Neural progenitor cell (in vitro differentiated cells): ENCODE data around the gene EIF1. TPM values are rescaled to one million over a fixed set of nuclear protein-coding genes. Genes with fewer than 3 reads are reported as not detected.
A peak's percentile ranks its signal among the peaks of the same experiment; 100 is the strongest.

Experiments used
- DNase-seq: peaks from one replicate; pipeline ENCODE4 v3.0.0-alpha.2; 2016; ENCODE audit warnings: low spot score
- H2AFZ ChIP-seq: fragments of 200-600 bp; sonication (generic); replicated peaks from 2 replicates; pipeline ENCODE4 v1.6.1; 2016; ENCODE audit warnings: antibody characterized with exemption
- H3F3A ChIP-seq: fragments of 200-600 bp; sonication (generic); 2 replicates; pipeline ENCODE4 v1.6.1; 2016; ENCODE audit warnings: antibody characterized with exemption, low read depth
- H3K27ac ChIP-seq: fragments of 200-600 bp; sonication (generic); 2 replicates; pipeline ENCODE4 v1.5.1; 2016; ENCODE audit warnings: mild to moderate bottlenecking
- H3K27me3 ChIP-seq: fragments of 200-600 bp; sonication (generic); 2 replicates; pipeline ENCODE4 v1.6.1; 2016; ENCODE audit warnings: mild to moderate bottlenecking, moderate library complexity
- H3K36me3 ChIP-seq: fragments of 200-600 bp; sonication (generic); 2 replicates; pipeline ENCODE4 v1.5.1; 2016
- H3K4me1 ChIP-seq: fragments of 200-600 bp; sonication (generic); 2 replicates; pipeline ENCODE4 v1.6.1; 2016; ENCODE audit warnings: mixed run types
- H3K4me2 ChIP-seq: fragments of 200-600 bp; sonication (generic); 2 replicates; pipeline ENCODE4 v1.6.1; 2016
- H3K4me3 ChIP-seq: fragments of 200-600 bp; sonication (generic); 2 replicates; pipeline ENCODE4 v1.5.1; 2016
- H3K79me2 ChIP-seq: fragments of 200-600 bp; sonication (generic); 2 replicates; pipeline ENCODE4 v1.6.1; 2016; ENCODE audit warnings: low read depth
- H3K9ac ChIP-seq: fragments of 200-600 bp; sonication (generic); 2 replicates; pipeline ENCODE4 v1.6.1; 2016
- H3K9me3 ChIP-seq: fragments of 200-600 bp; sonication (generic); 2 replicates; pipeline ENCODE4 v1.5.1; 2016; ENCODE audit warnings: low read depth
- H4K20me1 ChIP-seq: fragments of 200-600 bp; sonication (generic); 2 replicates; pipeline ENCODE4 v1.6.1; 2016; ENCODE audit warnings: low read depth
- H3K27ac Mint-ChIP-seq: 3 replicates; pipeline ENCODE4 v1.8.0; 2021; ENCODE audit warnings: mixed read lengths
- H3K27me3 Mint-ChIP-seq: 2 replicates; pipeline ENCODE4 v1.8.0; 2022; ENCODE audit warnings: low read depth, mild to moderate bottlenecking, inconsistent platforms, moderate library complexity, mixed read lengths; ENCODE audit not compliant: insufficient read depth
- H3K36me3 Mint-ChIP-seq: 3 replicates; pipeline ENCODE4 v1.8.0; 2021; ENCODE audit warnings: mixed read lengths
- H3K4me1 Mint-ChIP-seq: 3 replicates; pipeline ENCODE4 v1.8.0; 2021; ENCODE audit warnings: mixed read lengths
- H3K4me3 Mint-ChIP-seq: 3 replicates; pipeline ENCODE4 v1.8.0; 2021; ENCODE audit warnings: mild to moderate bottlenecking, moderate library complexity, mixed read lengths
- H3K9me3 Mint-ChIP-seq: 3 replicates; pipeline ENCODE4 v1.8.0; 2020; ENCODE audit warnings: mixed read lengths
- CTCF ChIP-seq: fragments of 200-600 bp; sonication (generic); IDR thresholded peaks from 2 replicates; pipeline ENCODE4 v1.5.1; 2017; ENCODE audit warnings: antibody characterized with exemption, mild to moderate bottlenecking
- EZH2 ChIP-seq: fragments of 200-600 bp; sonication (generic); IDR thresholded peaks from 2 replicates; pipeline ENCODE4 v1.6.1; 2017; ENCODE audit warnings: antibody characterized with exemption, mild to moderate bottlenecking, moderate library complexity
- EZH2phosphoT487 ChIP-seq: fragments of 200-600 bp; sonication (generic); IDR thresholded peaks from 2 replicates; pipeline ENCODE4 v1.6.1; 2017; ENCODE audit warnings: antibody characterized with exemption
- total RNA-seq: library from RNA; depleted of rRNA; stranded (reverse); fragments of >200 nt; gene quantifications from 2 replicates; pipeline ENCODE4 v1.2.3, GENCODE V29; 2015; ENCODE audit warnings: low replicate concordance

Gene EIF1
- total RNA-seq, 1 donor from 2014 or later: 91.4 TPM

DNA sequence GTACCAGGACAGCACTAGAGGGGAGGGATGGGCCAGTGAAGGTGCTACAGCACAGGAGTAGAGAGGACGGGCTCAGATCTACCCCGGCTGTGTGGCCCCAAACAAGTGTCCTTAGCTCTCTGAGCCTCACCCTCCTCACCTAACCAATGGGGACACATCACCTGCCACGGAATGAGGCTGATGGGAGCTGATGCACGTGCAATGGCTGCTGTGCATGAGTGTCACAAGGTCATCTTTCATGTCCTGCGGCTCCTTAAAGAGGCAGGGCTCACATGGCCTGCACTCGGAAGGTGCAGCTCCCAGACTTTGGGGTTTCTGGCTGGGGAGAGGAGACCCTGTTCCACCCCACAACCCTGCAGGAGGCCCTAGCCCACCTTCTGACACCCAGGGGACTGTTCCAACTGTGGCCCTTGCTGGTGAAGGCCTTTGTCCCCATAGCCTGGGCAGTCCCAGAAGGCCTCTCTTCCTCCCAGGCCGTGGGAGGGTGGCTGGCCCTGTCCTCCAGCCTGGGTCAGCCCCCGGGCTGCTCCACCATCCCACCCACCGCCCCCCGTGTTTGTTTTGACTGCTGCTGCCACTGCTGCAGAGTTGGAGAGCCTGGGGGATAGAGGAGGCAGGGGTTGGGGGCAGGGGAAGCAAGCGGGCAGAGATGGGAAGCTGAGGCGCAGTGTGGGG, 35.3 kb downstream of the EIF1 start:
- Histone ChIP-seq H3K79me2 (no peaks in the 10 kb centered on the region), H3K4me3 (no peak overlapping the region), H3K9ac (no peak overlapping the region), H3K4me2 (no peak overlapping the region), H4K20me1 (no peaks in the 10 kb centered on the region), H3K27me3 (no peaks in the 10 kb centered on the region), H3K36me3 (no peaks in the 10 kb centered on the region), H3K9me3 (no peaks in the 10 kb centered on the region), H3F3A (no peaks in the 10 kb centered on the region), H3K27ac (no peak overlapping the region), H3K4me1 (no peaks in the 10 kb centered on the region), H2AFZ (no peak overlapping the region)
- no peak for TF ChIP-seq CTCF
- TF ChIP-seq EZH2: no peak
- no peak for TF ChIP-seq EZH2phosphoT487
- Mint-ChIP-seq H3K27ac (no peak overlapping the region), H3K27me3 (peaks cover 4% of the 10 kb centered on the region), H3K36me3 (no peaks in the 10 kb centered on the region), H3K4me3 (peak overlapping the region; percentile 50), H3K4me1 (peaks cover 13% of the 10 kb centered on the region), H3K9me3 (no peaks in the 10 kb centered on the region)
- DNase-seq: no peak

- no peaks in the 10 kb centered on the region for H3K36me3 Mint-ChIP-seq
- H3K36me3 ChIP-seq: no peaks in the 10 kb centered on the region
- H2AFZ ChIP-seq: no peak overlapping the region
- no peak overlapping the region for H3K4me3 Mint-ChIP-seq
- no peak overlapping the region for H3K4me2 ChIP-seq
- H3K27me3 Mint-ChIP-seq: peaks cover 5% of the 10 kb centered on the region
- H3K4me1 Mint-ChIP-seq: peaks cover 13% of the 10 kb centered on the region
- no peaks in the 10 kb centered on the region for H3K9me3 ChIP-seq
- no peak overlapping the region for H3K27ac ChIP-seq
- no peak overlapping the region for H3K9ac ChIP-seq
- no peak overlapping the region for H3K4me3 ChIP-seq
- H4K20me1 ChIP-seq: no peaks in the 10 kb centered on the region
- no peaks in the 10 kb centered on the region for H3K4me1 ChIP-seq
- no peak for DNase-seq
- no peaks in the 10 kb centered on the region for H3F3A ChIP-seq
- TF ChIP-seq EZH2phosphoT487 (no peak), CTCF (no peak), EZH2 (no peak)
- no peak overlapping the region for H3K27ac Mint-ChIP-seq
- no peaks in the 10 kb centered on the region for H3K27me3 ChIP-seq
- H3K79me2 ChIP-seq: no peaks in the 10 kb centered on the region
- no peaks in the 10 kb centered on the region for H3K9me3 Mint-ChIP-seq
These were observed 35.9 kb downstream of the EIF1 start for GRCh38 chr17:41724476-41725050.

GRCh38 chr17:41725134-41725533, 36.4 kb downstream of the EIF1 start:
- Histone ChIP-seq H3K27me3 (no peaks in the 10 kb centered on the region), H3K79me2 (no peaks in the 10 kb centered on the region), H4K20me1 (no peaks in the 10 kb centered on the region), H3K4me2 (no peak overlapping the region), H3K4me1 (no peaks in the 10 kb centered on the region), H3K9me3 (no peaks in the 10 kb centered on the region), H3K4me3 (no peak overlapping the region), H3F3A (no peaks in the 10 kb centered on the region), H3K36me3 (no peaks in the 10 kb centered on the region), H2AFZ (no peak overlapping the region), H3K27ac (no peak overlapping the region), H3K9ac (no peak overlapping the region)
- no peak overlapping the region for H3K4me3 Mint-ChIP-seq
- DNase-seq: no peak
- peaks cover 14% of the 10 kb centered on the region for H3K4me1 Mint-ChIP-seq
- no peak overlapping the region for H3K27ac Mint-ChIP-seq
- no peaks in the 10 kb centered on the region for H3K36me3 Mint-ChIP-seq
- H3K9me3 Mint-ChIP-seq: no peaks in the 10 kb centered on the region
- TF ChIP-seq EZH2 (no peak), CTCF (no peak), EZH2phosphoT487 (no peak)
- peaks cover 5% of the 10 kb centered on the region for H3K27me3 Mint-ChIP-seq
